ENCODE measurements around the gene BCAR3.
"Not testable (repeated sequence)": the region's sequence is repeated elsewhere in the genome, so short reads cannot be mapped to it uniquely, and the experiment has no call there.

BCAR3 gene

DNA sequence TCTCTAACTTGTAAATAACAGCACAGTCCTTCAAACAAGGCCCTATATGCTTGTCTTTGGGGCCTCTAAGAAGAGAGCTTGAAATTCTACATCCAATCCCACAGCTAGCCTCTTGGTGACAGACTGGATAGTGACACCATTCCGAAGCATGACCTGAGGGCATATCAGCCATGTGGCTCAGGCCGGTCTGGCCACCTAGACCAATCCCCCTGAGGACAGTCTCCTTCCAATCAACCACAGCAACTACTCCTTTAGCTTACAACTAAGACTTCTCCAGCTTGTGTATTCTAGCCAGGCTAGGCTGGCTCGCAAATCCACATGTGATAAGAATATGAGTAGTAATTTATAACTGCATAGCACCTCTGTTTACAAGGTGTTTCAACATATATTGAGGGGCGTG lies 14.0 kb downstream of the BCAR3 start:
- DNase-seq, result no peak

GRCh38 chr1:93666613-93667384 lies 14.8 kb downstream of the BCAR3 start:
- DNase-seq, result peak; percentile 61

DNA sequence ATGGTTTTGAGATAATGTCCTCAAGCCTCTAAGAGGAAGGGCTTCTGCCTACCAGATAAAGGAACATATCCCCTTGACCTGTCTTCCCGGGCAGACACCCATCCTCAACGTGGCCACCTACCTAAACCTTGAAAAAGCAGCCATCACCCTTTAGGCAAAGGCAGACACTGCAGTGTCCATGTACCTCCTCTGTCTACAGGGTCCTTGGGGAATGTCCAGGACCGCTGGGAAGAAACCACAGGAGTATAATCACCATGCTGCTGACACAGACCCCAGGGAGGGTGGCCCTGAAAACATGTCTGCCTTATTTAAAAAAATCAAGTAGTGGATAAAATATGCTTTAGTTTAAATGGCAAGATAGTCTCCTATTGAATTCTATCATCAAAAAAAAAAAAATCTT lies 16.6 kb downstream of the BCAR3 start:
- no peak for DNase-seq

DNA sequence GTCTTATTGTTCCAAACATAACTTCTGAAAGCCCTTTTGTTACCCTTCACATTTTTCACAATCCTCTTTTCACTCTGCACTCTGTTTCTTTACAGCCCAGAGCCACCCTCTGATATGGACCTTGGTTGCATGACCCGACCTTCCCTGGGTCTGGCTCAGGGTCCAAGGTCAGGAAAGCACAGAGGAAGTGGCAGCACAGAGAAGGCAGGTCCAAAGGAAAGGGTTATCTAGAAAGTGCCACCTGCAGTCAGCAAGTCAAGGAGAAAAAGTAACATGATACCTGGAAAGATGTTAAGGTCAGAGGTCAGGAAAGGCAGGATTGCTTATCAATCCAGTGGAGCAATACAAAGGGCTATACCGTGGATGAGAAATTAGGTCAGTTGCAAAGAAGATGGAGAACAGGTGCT lies 18.4 kb downstream of the BCAR3 start:
- DNase-seq, result no peak

GRCh38 chr1:93662481-93663207 lies 19.0 kb downstream of the BCAR3 start:
- DNase-seq, result peak; percentile 69

GRCh38 chr1:93661829-93662474 lies 19.7 kb downstream of the BCAR3 start:
- DNase-seq, result peak; percentile 89

GRCh38 chr1:93661341-93661740 lies 20.3 kb downstream of the BCAR3 start:
- DNase-seq, result not testable (repeated sequence)

DNA sequence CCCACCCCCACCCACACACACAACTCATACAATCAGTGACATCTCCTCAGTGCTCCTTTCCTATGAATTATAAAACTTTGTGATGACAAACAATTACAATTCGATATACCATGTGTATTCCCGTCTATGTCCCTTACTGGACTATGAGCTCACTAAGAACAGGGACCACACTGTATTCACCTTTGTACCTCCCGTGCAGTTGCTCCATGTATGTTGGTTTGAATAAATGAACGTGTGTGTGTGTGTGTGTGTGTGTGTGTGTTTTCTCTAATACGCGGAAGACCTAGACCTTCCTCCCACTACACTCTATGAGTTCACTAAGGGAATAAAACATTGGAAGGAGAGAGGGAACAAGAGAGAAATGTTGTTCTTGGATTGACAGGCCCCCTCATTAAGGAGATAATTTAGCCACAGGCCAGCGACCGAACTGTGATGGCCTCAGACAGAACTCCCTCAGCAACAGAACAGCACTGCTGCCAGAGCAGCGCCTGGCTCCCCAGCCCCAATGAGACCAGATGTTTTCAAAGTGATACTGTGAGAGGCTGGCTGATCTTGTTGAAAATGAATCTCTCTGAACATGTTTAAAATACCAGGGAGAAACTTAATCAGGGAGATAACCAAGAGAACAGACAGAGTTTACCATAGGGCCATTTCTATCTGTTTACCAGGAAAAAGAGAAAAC lies 21.7 kb downstream of the BCAR3 start:
- peak; percentile 37 for DNase-seq

DNA sequence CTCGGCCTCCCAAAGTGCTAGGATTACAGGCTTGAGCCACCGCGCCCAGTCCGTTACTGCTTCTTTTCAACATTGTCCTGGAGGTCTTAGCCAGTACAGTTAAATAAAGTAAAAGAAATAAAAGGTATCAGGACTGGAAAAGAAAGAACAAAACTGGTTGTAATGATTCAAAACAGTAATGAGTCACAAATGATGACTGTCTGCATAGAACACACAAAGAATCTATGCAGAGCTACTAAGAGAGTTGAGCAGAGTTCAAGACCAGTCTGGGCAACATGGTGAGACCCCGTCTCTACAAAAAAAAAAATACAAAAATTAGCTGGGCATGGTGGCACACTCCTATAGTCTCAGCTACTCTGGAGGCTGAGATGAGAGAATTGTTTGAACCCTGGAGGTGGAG lies 23.4 kb downstream of the BCAR3 start:
- DNase-seq, result no peak

DNA sequence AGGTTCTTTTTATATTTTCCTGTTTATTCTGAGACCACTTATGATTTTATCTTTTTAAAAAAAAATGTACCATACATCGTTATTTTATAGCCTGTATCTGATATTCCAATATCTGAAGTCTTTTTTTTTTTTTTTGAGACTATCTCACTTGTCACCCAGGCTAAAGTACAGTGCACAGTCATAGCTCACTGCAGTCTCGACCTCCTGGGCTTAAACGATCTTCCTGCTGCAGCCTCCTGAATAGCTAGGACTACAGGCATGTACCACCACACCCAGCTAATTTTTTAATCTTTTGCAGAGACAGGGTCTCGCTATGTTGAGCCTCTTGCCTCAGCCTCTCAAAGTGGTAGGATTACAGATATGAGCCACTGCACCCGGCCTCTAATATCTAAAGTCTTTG lies 25.1 kb downstream of the BCAR3 start:
- no peak for DNase-seq

DNA sequence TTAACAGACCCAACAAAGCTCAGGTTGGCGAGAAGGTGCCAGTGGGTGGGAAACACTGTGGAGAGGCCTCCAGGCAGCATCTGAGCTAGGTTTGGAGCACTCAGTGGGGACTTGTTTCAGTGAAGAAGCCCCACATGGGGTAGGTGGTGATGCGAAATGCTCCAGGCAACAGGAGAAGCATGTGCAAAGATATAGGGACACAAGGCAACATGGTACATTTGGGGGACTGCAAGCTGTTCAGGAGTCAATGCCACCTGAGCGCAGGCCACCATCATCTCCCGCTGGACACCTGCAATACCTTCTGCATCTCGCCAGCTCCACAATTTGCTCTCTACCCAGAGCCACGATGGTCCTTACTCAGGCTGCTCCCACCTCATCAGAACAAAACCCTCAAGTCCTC lies 28.0 kb downstream of the BCAR3 start:
- no peak for DNase-seq

GRCh38 chr1:93652323-93652949 lies 29.2 kb downstream of the BCAR3 start:
- DNase-seq, result no peak

- DNase-seq, result no peak
Measured at GRCh38 chr1:93651695-93652094, 29.9 kb downstream of the BCAR3 start.

DNA sequence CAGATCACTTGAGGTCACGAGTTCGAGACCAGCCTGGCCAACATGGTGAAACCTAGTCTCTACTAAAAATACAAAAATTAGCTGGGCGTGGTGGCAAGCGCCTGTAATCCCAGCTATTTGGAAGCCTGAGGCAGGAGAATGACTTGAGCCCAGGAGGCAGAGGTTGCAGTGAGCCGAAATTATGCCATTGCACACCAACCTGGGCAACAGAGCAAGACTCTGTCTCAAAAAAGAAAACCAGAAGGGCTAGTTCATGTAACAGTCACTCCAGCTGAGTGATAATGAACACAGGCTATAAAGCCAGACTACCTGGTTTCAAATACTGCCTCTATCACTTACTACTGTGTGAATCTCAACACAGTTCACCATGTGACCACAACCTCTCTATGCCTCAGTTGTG lies 31.5 kb downstream of the BCAR3 start:
- not testable (repeated sequence) for DNase-seq

DNA sequence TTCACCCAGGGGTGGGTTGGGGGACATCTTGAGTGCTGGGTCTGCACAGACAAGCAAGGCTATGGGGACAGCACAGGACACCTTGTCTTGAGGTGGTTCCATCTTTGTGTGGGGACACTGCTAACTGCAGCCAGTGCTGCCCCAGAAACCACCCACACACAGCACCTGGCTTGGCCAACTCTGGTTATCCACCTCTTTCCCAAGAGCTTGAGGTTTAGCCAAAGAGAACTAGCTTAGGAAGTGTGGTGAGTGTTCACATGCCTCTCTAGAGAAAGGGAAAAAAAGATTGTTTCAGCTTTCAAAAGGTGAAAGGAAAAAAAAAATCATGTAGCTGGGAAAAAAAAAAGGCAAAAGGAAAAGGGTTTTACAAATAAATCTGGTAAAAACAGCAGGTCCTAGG lies 32.4 kb downstream of the BCAR3 start:
- DNase-seq, result no peak

- DNase-seq, result no peak
Measured at GRCh38 chr1:93648656-93649055, 33.0 kb downstream of the BCAR3 start.

- peak; percentile 37 for DNase-seq
Measured at GRCh38 chr1:93641527-93641926, 40.1 kb downstream of the BCAR3 start.

DNA sequence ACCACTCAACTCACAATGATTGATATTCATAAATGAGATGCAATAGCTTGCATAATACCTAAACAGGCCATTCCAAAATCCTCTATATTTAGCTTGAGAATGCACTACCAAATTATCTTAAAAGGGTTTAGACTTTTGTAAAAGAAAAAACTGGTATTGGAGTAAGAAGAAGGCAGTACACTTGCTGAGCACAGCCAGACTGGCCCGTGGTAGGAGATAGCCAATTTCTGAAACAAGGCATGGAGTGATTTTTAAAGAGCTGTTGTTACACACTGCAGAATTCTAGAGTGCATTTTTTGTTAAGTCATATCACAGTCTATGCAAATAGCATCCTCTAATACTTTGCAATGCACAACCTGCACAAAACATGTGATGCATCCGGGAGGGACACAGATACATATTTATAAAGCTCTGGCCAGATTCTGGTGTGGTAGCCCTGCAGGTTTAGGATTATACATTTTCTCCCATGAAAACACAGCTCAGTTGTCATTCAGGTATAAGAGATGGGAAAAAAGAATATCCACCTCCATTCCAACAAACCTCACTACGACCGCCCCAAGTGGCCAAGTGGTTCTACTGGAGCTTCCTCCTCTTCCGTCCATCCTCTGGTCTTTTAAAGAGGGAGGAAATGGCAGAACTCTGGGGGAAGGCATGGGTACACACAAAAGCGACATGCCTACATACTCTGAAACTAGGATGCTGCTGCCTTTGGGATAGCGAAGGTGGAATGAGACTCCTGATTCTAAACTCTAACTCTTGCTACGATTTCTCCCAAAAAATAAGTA lies 40.8 kb downstream of the BCAR3 start:
- no peak for DNase-seq

GRCh38 chr1:93638981-93639380 lies 42.7 kb downstream of the BCAR3 start:
- no peak for DNase-seq

DNA sequence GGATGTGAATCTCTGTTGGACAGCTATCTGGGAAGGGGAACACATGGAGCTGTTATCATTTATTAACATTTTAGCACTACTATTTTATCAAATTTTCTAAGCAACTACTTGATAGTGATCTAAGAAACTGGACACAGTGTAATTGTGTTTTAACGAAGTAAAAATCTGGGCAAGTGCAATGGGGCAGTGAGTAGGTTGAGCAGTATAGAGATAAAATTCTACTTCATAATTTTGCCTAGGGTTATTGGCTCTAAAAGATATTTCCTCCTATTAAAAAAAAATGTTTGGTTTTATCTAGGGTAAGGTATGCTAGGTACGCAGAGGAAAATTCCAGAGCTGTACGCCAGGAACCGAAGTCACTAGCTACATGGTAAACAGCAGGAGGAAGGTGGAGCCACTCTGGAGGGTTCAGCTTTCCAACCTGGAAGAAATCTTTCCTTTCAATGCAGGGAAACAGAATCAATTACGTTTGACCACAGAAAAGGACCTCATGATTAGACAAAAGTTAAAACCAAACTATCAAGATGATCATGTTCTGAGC lies 43.3 kb downstream of the BCAR3 start:
- no peak for DNase-seq

GRCh38 chr1:93636712-93637111 lies 44.9 kb downstream of the BCAR3 start:
- no peak for DNase-seq

Data from fibroblast of upper back skin (primary cell).